DOHH2 (cell line): Measurements from ENCODE around the gene GPX2.

Experiments
- EZH2phosphoT487 ChIP-seq: fragments of 200-600 bp; sonication (generic); IDR thresholded peaks from 2 replicates; pipeline ENCODE4 v1.6.1; 2017; ENCODE audit warnings: borderline replicate concordance, mild to moderate bottlenecking, antibody characterized with exemption, low read length, moderate library complexity, mixed read lengths
- TF ChIP-seq, protein P1 (sequence below): fragments of 200-600 bp; sonication (generic); IDR thresholded peaks from one replicate; pipeline ENCODE4 v1.5.1; 2014; ENCODE audit warnings: antibody characterized with exemption, mild to moderate bottlenecking, low read depth, low read length; ENCODE audit not compliant: poor library complexity, severe bottlenecking

GRCh38 chr14:64947710-64948611, 5.4 kb upstream of the GPX2 start:
- TF ChIP-seq, protein P1, sequence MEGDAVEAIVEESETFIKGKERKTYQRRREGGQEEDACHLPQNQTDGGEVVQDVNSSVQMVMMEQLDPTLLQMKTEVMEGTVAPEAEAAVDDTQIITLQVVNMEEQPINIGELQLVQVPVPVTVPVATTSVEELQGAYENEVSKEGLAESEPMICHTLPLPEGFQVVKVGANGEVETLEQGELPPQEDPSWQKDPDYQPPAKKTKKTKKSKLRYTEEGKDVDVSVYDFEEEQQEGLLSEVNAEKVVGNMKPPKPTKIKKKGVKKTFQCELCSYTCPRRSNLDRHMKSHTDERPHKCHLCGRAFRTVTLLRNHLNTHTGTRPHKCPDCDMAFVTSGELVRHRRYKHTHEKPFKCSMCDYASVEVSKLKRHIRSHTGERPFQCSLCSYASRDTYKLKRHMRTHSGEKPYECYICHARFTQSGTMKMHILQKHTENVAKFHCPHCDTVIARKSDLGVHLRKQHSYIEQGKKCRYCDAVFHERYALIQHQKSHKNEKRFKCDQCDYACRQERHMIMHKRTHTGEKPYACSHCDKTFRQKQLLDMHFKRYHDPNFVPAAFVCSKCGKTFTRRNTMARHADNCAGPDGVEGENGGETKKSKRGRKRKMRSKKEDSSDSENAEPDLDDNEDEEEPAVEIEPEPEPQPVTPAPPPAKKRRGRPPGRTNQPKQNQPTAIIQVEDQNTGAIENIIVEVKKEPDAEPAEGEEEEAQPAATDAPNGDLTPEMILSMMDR: no peak
- no peak for TF ChIP-seq EZH2phosphoT487
